Measurements from ENCODE around the gene USP4.

Gene USP4

DNA sequence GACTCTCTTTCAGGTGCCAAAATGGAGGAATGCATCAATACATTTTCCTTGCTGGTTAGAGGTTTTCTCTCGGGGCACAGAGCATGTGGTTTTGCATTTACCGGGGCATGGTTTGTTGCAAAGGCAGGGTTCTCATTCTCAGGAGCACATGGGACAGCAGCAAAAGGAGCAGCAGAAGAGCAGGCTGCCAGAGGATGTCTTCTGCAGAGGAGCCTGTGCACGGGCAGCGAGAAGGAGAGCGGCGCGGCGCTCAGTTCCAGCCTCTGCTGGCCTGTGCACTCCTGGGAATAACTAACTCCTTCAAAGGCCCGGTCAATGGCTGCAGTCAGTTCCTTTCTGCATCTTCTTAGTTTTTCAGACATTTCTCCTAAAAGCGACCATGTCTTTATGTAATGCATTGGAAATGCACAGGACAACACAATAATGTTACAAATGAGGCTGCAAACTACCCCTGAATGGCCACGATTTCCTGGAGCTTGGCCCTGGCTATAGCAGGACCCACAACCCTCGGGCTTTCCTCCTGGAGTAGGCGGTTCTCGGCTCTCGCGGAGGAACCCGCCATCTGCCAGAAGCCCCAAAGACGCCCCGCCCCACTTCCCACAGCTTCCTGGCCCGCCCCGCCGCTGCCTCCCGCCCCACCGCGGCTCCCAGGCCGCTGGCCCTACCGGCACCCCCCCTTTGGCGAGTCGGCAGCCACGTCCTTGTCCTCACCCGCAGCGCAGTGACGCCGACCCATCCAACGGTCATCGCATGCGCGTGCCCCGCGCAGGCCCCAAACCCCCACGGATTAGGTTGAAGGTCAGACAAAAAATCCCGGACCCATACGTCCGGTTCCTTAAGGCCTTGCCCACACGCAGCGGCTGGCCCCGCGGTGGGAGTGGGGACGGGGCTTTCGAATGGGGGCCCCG is 63.1 kb downstream of the USP4 start, which contains the start of gene C3orf62:
Gene C3orf62 (minus strand): TSS at position 758 of the 908 bp plus-strand sequence. CDS start 360 bp downstream, at position 398.
- peak; percentile 39 for DNase-seq (ENCODE audit: low read depth)
- TF ChIP-seq, protein P1, sequence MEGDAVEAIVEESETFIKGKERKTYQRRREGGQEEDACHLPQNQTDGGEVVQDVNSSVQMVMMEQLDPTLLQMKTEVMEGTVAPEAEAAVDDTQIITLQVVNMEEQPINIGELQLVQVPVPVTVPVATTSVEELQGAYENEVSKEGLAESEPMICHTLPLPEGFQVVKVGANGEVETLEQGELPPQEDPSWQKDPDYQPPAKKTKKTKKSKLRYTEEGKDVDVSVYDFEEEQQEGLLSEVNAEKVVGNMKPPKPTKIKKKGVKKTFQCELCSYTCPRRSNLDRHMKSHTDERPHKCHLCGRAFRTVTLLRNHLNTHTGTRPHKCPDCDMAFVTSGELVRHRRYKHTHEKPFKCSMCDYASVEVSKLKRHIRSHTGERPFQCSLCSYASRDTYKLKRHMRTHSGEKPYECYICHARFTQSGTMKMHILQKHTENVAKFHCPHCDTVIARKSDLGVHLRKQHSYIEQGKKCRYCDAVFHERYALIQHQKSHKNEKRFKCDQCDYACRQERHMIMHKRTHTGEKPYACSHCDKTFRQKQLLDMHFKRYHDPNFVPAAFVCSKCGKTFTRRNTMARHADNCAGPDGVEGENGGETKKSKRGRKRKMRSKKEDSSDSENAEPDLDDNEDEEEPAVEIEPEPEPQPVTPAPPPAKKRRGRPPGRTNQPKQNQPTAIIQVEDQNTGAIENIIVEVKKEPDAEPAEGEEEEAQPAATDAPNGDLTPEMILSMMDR (IDR thresholded peaks at IDR 0.05; ENCODE audit: low read depth, low read length, missing control alignments): no peak
- peak within 1 kb of the TSS; percentile 60 for H3K4me3 ChIP-seq (ENCODE audit: low read depth, low read length)

DNA sequence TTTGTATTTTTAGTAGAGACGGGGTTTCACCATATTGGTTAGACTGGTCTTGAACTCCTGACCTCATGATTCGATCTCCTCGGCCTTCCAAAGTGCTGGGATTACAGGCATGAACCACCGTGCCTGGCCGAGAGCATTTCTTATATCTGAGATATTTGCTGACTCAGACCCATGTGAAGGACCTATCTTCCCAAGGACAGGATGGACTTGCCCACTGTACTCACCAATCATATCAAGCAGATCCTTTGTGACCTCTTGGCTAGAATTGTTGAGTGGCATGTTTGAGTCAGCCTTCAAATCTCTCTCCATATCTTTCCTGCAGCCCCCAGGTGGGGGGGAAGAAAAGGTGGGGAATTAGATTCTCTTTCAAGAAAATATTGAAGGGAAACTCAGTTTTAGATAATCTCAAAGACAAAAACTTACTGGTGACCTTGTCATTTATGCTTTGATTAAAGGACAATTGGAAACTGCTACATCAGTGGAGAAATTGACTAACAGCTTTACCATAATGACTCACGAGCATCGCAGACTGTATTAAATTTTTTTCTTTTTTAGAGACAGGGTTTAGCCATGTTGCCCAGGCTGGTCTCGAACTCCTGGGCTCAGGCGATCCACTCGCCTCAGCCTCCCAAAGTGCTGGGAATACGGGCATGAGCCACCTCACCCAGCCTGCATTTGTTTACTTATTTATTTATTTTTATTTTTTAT is 65.9 kb downstream of the USP4 start:
- DNase-seq (ENCODE audit: low read depth): no peak
- TF ChIP-seq, protein P1 (IDR thresholded peaks at IDR 0.05; ENCODE audit: low read depth, low read length, missing control alignments): no peak
- H3K4me3 ChIP-seq (ENCODE audit: low read depth, low read length): no peak overlapping the region

DNA sequence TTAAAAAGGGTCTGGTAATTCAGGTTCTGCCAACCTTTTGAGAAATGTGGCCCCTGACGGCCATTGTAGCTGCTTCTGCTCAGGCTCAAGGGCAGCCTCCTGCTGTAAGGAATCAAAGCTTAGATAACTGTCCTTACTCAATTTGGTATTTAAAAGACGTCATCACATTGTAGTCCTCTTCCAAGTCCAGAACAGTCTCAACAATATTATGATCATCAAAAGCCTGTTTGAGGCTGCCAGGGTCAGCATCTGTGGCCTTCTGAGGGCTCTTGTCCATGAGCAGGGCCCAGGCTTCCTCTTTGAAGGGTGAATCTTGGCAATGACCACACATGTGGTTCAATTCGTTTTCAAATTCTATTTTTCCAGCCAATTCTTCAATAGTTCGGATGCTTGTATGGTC is 68.8 kb downstream of the USP4 start:
- DNase-seq (ENCODE audit: low read depth): no peak
- TF ChIP-seq, protein P1 (IDR thresholded peaks at IDR 0.05; ENCODE audit: low read depth, low read length, missing control alignments): no peak
- no peak overlapping the region for H3K4me3 ChIP-seq (ENCODE audit: low read depth, low read length)

DNA sequence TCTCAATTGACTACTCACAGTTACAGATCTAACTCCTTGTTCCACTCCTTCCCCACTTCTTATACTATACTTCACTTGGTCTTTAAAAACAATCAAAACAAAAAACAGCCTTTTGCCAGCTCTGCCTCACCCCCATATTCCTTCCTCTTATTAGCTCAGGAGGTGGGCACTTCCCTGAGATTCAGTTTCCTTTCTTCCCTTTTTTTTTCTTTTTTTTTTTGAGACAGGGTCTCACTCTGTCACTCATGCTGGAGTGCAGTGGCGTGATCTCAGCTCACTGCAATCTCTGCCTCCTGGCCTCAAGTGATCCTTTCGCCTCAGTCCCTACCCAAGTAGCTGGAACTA is 69.7 kb downstream of the USP4 start:
- TF ChIP-seq, protein P1 (IDR thresholded peaks at IDR 0.05; ENCODE audit: low read depth, low read length, missing control alignments): no peak
- no peak overlapping the region for H3K4me3 ChIP-seq (ENCODE audit: low read depth, low read length)
- DNase-seq (ENCODE audit: low read depth): no peak

DNA sequence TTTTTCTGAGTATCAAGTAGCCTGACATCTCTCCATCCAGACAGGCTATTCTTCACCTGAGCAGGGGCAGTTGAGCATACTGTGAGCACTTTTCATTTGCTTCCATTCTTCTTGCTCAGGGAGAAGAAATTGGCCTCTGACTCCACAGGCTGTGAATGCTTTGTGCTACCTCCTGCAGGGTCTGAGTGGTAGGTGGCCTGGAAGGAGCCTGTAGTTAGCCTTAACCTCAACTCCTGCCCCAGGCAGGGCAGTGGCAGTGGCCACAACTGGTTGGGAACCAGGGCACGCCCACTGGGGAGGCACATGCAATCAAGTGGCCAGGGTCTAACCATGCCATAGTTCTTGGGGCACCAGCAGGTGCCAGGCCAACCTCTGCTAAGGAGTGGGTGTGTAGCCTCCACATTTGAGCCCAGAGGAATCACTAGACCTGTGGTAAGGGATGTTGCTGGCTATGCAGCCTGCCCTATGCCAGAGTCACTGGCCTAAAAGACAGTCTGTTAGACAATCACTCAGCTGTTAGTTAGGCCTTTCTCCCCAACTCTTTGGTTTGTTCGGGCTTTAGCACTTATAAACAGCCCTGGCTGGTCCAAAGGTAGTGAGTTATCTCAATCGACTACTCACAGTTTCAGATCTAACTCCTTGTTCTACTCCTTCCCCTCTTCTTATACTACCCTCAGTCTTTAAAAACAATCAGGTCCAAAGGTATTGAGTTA is 70.3 kb downstream of the USP4 start:
- no peak overlapping the region for H3K4me3 ChIP-seq (ENCODE audit: low read depth, low read length)
- no peak for DNase-seq (ENCODE audit: low read depth)
- TF ChIP-seq, protein P1 (IDR thresholded peaks at IDR 0.05; ENCODE audit: low read depth, low read length, missing control alignments): no peak

DNA sequence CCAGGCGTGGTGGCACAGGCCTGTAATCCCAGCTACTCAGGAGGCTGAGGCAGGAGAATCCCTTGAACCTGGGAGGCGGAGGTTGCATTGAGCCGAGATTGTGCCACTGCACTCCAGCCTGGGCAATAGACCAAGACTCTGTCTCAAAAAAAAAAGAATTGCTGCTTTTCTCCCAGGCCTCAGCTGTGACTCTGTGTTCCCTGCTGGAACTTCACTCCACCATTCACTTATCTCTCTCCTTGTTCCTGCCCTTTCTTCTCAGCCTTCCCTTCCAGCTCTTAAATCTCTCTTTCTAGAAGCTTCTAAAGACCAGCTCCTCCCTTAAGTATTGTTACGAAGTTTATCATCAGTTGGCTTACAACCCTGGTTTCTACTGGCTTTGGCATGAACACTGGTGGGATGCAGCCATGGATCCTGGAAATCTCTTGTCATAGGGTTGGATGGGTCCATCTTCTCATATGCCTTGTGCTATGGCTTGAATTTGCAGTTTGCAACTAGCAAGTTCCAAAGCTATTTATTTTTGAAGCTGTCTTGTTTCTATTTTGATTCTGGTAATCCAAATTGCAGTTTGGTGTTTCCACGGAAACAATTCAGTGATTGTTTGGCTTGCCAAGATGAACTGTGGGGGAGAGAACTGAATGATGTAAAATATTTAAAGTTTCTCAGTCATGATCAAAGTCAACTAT is 73.3 kb downstream of the USP4 start:
- H3K4me3 ChIP-seq (ENCODE audit: low read depth, low read length): no peak overlapping the region
- TF ChIP-seq, protein P1 (IDR thresholded peaks at IDR 0.05; ENCODE audit: low read depth, low read length, missing control alignments): no peak
- no peak for DNase-seq (ENCODE audit: low read depth)
